WTC11 (cell line): ENCODE measurements around the gene SNX30. TPM values are rescaled to one million over a fixed set of nuclear protein-coding genes. Genes with fewer than 3 reads are reported as not detected.

ENCODE experiments used
- ATAC-seq: fragments of 200-7000 bp; cut with Tn5 transposase; 2 replicates; pipeline ENCODE4 v1.10.0; 2021; ENCODE audit warnings: mild to moderate bottlenecking, moderate library complexity
- CTCF ChIA-PET: fragments of 300-600 bp; sonication (Branson Sonifier 250); formaldehyde crosslinking; loops from one replicate; lab custom pipeline; 2021; ENCODE audit warnings: antibody characterized with exemption; lab: Charles Lee
- POLR2A ChIA-PET: fragments of 350-600 bp; sonication (Branson Sonifier 250); formaldehyde crosslinking; loops from one replicate; lab custom pipeline; 2021; ENCODE audit warnings: antibody characterized with exemption; lab: Charles Lee
- DNase-seq: peaks from one replicate; pipeline ENCODE4 v3.0.0; 2021; ENCODE audit warnings: low spot score
- H3K27ac Mint-ChIP-seq: 2 replicates; pipeline ENCODE4 v1.8.0; 2021; ENCODE audit warnings: mixed read lengths
- H3K27me3 Mint-ChIP-seq: 2 replicates; pipeline ENCODE4 v1.8.0; 2021; ENCODE audit warnings: low read depth, mild to moderate bottlenecking, moderate library complexity, mixed read lengths
- H3K36me3 Mint-ChIP-seq: 2 replicates; pipeline ENCODE4 v1.8.0; 2021; ENCODE audit warnings: mixed read lengths
- H3K4me1 Mint-ChIP-seq: 2 replicates; pipeline ENCODE4 v1.8.0; 2022; ENCODE audit warnings: mixed read lengths
- H3K4me3 Mint-ChIP-seq: 2 replicates; pipeline ENCODE4 v1.8.0; 2021; ENCODE audit warnings: mild to moderate bottlenecking, moderate library complexity, mixed read lengths
- H3K9me3 Mint-ChIP-seq: 2 replicates; pipeline ENCODE4 v1.8.0; 2021; ENCODE audit warnings: mixed read lengths
- E2F1 ChIP-seq: sonication (generic); formaldehyde crosslinking; IDR thresholded peaks from 2 replicates; pipeline ENCODE4 v1.8.0; 2022; ENCODE audit warnings: mild to moderate bottlenecking, missing genetic modification reagents
- E2F4 ChIP-seq: sonication (generic); formaldehyde crosslinking; IDR thresholded peaks from 2 replicates; pipeline ENCODE4 v1.8.1; 2022; ENCODE audit warnings: low read depth, mild to moderate bottlenecking, moderate library complexity, missing genetic modification reagents, borderline replicate concordance
- ERG ChIP-seq: fragments of 250-450 bp; sonication (Bioruptor Pico); IDR thresholded peaks from 2 replicates; pipeline ENCODE4 v1.8.0; 2021; ENCODE audit warnings: mild to moderate bottlenecking
- ESRRA ChIP-seq: sonication (generic); formaldehyde crosslinking; IDR thresholded peaks from 2 replicates; pipeline ENCODE4 v1.8.1; 2022; ENCODE audit warnings: mild to moderate bottlenecking, missing genetic modification reagents, borderline replicate concordance
- FOXP1 ChIP-seq: sonication (generic); formaldehyde crosslinking; IDR thresholded peaks from 2 replicates; pipeline ENCODE4 v1.8.0; 2022; ENCODE audit warnings: missing genetic modification reagents, mild to moderate bottlenecking, moderate library complexity, borderline replicate concordance
- IRF1 ChIP-seq: sonication (generic); formaldehyde crosslinking; IDR thresholded peaks from 2 replicates; pipeline ENCODE4 v1.8.0; 2023; ENCODE audit warnings: missing genetic modification reagents
- JAZF1 ChIP-seq: fragments of 250-450 bp; sonication (Bioruptor Pico); IDR thresholded peaks from 2 replicates; pipeline ENCODE4 v1.9.0; 2021; ENCODE audit warnings: moderate library complexity, mild to moderate bottlenecking, inconsistent platforms
- KAT7 ChIP-seq: sonication (generic); formaldehyde crosslinking; IDR thresholded peaks from 2 replicates; pipeline ENCODE4 v1.8.1; 2023; ENCODE audit warnings: missing genetic modification reagents, mild to moderate bottlenecking, borderline replicate concordance
- MAX ChIP-seq: sonication (generic); formaldehyde crosslinking; IDR thresholded peaks from 2 replicates; pipeline ENCODE4 v1.8.0; 2022; ENCODE audit warnings: mild to moderate bottlenecking, missing genetic modification reagents
- SOX15 ChIP-seq: fragments of 250-450 bp; sonication (Bioruptor Pico); IDR thresholded peaks from 2 replicates; pipeline ENCODE4 v1.9.0; 2021; ENCODE audit warnings: mild to moderate bottlenecking
- ZNF232 ChIP-seq: sonication (generic); formaldehyde crosslinking; IDR thresholded peaks from 2 replicates; pipeline ENCODE4 v1.8.0; 2022; ENCODE audit warnings: mild to moderate bottlenecking, missing genetic modification reagents
- total RNA-seq: library from RNA; stranded (reverse); gene quantifications from 3 replicates; pipeline ENCODE4 v1.2.3, GENCODE V29; 2021
- TF ChIP-seq, protein P1 (sequence below): sonication (generic); formaldehyde crosslinking; conservative IDR thresholded peaks from 2 replicates; pipeline ENCODE4 v1.8.1; 2023; ENCODE audit warnings: mild to moderate bottlenecking, low read depth, missing genetic modification reagents, moderate library complexity
- TF ChIP-seq, protein P2 (sequence below): sonication (generic); formaldehyde crosslinking; IDR thresholded peaks from 2 replicates; pipeline ENCODE4 v1.8.1; 2023; ENCODE audit warnings: mild to moderate bottlenecking, missing genetic modification reagents
- TF ChIP-seq, protein P3 (sequence below): sonication (generic); formaldehyde crosslinking; IDR thresholded peaks from 2 replicates; pipeline ENCODE4 v1.8.1; 2022; ENCODE audit warnings: missing genetic modification reagents, borderline replicate concordance
- TF ChIP-seq, protein P4 (sequence below): sonication (generic); formaldehyde crosslinking; IDR thresholded peaks from 2 replicates; pipeline ENCODE4 v1.8.1; 2022; ENCODE audit warnings: mild to moderate bottlenecking, moderate library complexity, missing genetic modification reagents

The SNX30 gene
- total RNA-seq, 1 experiment from 2014 or later = 13.4 TPM

- no peak for ATAC-seq
- peaks cover 8% of the 10 kb centered on the region for H3K36me3 Mint-ChIP-seq
- H3K4me3 Mint-ChIP-seq = no peak overlapping the region
- POLR2A ChIA-PET = no interaction called here
- no peak overlapping the region; the same call in 1 of the 2 replicates for H3K27ac Mint-ChIP-seq
- CTCF ChIA-PET = interaction anchor here (0.9 to 1.7 kb wide), 3 partner anchors 58 to 141 kb away, joined by 3 to 10 read pairs (median 4); no protein-coding TSS in a partner anchor
- no peak for DNase-seq
- peaks cover 15% of the 10 kb centered on the region for H3K4me1 Mint-ChIP-seq
- no peaks in the 10 kb centered on the region for H3K27me3 Mint-ChIP-seq
- peaks cover 9% of the 10 kb centered on the region for H3K9me3 Mint-ChIP-seq
- no peak for TF ChIP-seq ERG
- TF ChIP-seq ZNF232 (CRISPR knock-in tag) = no peak
- no peak for TF ChIP-seq KAT7
- no peak for TF ChIP-seq IRF1 (CRISPR knock-in tag)
- TF ChIP-seq FOXP1 (CRISPR knock-in tag) = no peak
- TF ChIP-seq, protein P1, sequence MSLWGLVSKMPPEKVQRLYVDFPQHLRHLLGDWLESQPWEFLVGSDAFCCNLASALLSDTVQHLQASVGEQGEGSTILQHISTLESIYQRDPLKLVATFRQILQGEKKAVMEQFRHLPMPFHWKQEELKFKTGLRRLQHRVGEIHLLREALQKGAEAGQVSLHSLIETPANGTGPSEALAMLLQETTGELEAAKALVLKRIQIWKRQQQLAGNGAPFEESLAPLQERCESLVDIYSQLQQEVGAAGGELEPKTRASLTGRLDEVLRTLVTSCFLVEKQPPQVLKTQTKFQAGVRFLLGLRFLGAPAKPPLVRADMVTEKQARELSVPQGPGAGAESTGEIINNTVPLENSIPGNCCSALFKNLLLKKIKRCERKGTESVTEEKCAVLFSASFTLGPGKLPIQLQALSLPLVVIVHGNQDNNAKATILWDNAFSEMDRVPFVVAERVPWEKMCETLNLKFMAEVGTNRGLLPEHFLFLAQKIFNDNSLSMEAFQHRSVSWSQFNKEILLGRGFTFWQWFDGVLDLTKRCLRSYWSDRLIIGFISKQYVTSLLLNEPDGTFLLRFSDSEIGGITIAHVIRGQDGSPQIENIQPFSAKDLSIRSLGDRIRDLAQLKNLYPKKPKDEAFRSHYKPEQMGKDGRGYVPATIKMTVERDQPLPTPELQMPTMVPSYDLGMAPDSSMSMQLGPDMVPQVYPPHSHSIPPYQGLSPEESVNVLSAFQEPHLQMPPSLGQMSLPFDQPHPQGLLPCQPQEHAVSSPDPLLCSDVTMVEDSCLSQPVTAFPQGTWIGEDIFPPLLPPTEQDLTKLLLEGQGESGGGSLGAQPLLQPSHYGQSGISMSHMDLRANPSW (CRISPR knock-in tag) = no peak
- TF ChIP-seq, protein P2, sequence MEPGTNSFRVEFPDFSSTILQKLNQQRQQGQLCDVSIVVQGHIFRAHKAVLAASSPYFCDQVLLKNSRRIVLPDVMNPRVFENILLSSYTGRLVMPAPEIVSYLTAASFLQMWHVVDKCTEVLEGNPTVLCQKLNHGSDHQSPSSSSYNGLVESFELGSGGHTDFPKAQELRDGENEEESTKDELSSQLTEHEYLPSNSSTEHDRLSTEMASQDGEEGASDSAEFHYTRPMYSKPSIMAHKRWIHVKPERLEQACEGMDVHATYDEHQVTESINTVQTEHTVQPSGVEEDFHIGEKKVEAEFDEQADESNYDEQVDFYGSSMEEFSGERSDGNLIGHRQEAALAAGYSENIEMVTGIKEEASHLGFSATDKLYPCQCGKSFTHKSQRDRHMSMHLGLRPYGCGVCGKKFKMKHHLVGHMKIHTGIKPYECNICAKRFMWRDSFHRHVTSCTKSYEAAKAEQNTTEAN (CRISPR knock-in tag) = no peak
- TF ChIP-seq JAZF1 (CRISPR knock-in tag) = no peak
- no peak for TF ChIP-seq MAX (CRISPR knock-in tag)
- TF ChIP-seq ESRRA (CRISPR knock-in tag) = no peak
- TF ChIP-seq, protein P3, sequence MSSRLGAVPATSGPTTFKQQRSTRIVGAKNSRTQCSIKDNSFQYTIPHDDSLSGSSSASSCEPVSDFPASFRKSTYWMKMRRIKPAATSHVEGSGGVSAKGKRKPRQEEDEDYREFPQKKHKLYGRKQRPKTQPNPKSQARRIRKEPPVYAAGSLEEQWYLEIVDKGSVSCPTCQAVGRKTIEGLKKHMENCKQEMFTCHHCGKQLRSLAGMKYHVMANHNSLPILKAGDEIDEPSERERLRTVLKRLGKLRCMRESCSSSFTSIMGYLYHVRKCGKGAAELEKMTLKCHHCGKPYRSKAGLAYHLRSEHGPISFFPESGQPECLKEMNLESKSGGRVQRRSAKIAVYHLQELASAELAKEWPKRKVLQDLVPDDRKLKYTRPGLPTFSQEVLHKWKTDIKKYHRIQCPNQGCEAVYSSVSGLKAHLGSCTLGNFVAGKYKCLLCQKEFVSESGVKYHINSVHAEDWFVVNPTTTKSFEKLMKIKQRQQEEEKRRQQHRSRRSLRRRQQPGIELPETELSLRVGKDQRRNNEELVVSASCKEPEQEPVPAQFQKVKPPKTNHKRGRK (CRISPR knock-in tag) = no peak
- no peak for TF ChIP-seq SOX15 (CRISPR knock-in tag)
- TF ChIP-seq, protein P4, sequence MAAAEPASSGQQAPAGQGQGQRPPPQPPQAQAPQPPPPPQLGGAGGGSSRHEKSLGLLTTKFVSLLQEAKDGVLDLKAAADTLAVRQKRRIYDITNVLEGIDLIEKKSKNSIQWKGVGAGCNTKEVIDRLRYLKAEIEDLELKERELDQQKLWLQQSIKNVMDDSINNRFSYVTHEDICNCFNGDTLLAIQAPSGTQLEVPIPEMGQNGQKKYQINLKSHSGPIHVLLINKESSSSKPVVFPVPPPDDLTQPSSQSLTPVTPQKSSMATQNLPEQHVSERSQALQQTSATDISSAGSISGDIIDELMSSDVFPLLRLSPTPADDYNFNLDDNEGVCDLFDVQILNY (CRISPR knock-in tag) = no peak
- no peak for TF ChIP-seq E2F1
- no peak for TF ChIP-seq E2F4 (CRISPR knock-in tag)
These were observed 11.5 kb downstream of the SNX30 start for GRCh38 chr9:112761912-112762655.
